ENCODE measurements around the gene STMP1.
"Not testable (repeated sequence)": the region's sequence is repeated elsewhere in the genome, so short reads cannot be mapped to it uniquely, and the experiment has no call there.

STMP1 gene

GRCh38 chr7:135662373-135663114 lies at the start of gene STMP1:
STMP1 (plus strand) TSS chr7:135662514.
- peak within 1 kb of the TSS; percentile 98 for H3K27ac Mint-ChIP-seq
- ATAC-seq (peak; percentile 91), DNase-seq (peak; percentile 95 to 96)
- H3K4me3 Mint-ChIP-seq = peak within 1 kb of the TSS; percentile 87 to 95
- H3K4me1 Mint-ChIP-seq = peaks cover 43% of the 10 kb centered on the region
- H3K9me3 Mint-ChIP-seq = no peaks in the 10 kb centered on the region
- H3K27me3 Mint-ChIP-seq = no peaks in the 10 kb centered on the region

GRCh38 chr7:135616136-135616535 lies 46.2 kb upstream of the STMP1 start:
- Mint-ChIP-seq H3K4me3 (no peak overlapping the region), H3K27me3 (no peaks in the 10 kb centered on the region), H3K9me3 (no peaks in the 10 kb centered on the region), H3K27ac (no peak overlapping the region), H3K4me1 (no peaks in the 10 kb centered on the region)
- DNase-seq (no peak), ATAC-seq (no peak)

- Mint-ChIP-seq H3K9me3 (no peaks in the 10 kb centered on the region), H3K4me3 (no peak overlapping the region), H3K27ac (peak overlapping the region in 1 of 2 donors; percentile 11), H3K4me1 (no peaks in the 10 kb centered on the region), H3K27me3 (no peaks in the 10 kb centered on the region)
- ATAC-seq (no peak), DNase-seq (no peak)
Observed at GRCh38 chr7:135617781-135618180, 44.5 kb upstream of the STMP1 start.

- no peak for ATAC-seq
- H3K4me1 Mint-ChIP-seq = no peaks in the 10 kb centered on the region
- no peaks in the 10 kb centered on the region for H3K27me3 Mint-ChIP-seq
- no peaks in the 10 kb centered on the region for H3K9me3 Mint-ChIP-seq
- no peak overlapping the region for H3K4me3 Mint-ChIP-seq
- H3K27ac Mint-ChIP-seq = no peak overlapping the region
- DNase-seq = no peak
Observed at GRCh38 chr7:135618510-135618909, 43.8 kb upstream of the STMP1 start.

- Mint-ChIP-seq H3K27me3 (no peaks in the 10 kb centered on the region), H3K27ac (no peak overlapping the region), H3K9me3 (no peaks in the 10 kb centered on the region), H3K4me3 (no peak overlapping the region), H3K4me1 (no peaks in the 10 kb centered on the region)
- ATAC-seq (no peak), DNase-seq (no peak)
Observed at GRCh38 chr7:135620447-135620846, 41.9 kb upstream of the STMP1 start.

GRCh38 chr7:135620980-135621850 lies 41.1 kb upstream of the STMP1 start:
- Mint-ChIP-seq H3K4me3 (no peak overlapping the region), H3K9me3 (no peaks in the 10 kb centered on the region), H3K27ac (no peak overlapping the region), H3K27me3 (no peaks in the 10 kb centered on the region), H3K4me1 (no peaks in the 10 kb centered on the region)
- ATAC-seq (no peak), DNase-seq (no peak)

GRCh38 chr7:135634191-135634878 lies 28.0 kb upstream of the STMP1 start:
- DNase-seq = no peak
- ATAC-seq = no peak
- no peaks in the 10 kb centered on the region for H3K27me3 Mint-ChIP-seq
- H3K4me3 Mint-ChIP-seq = no peak overlapping the region
- no peaks in the 10 kb centered on the region for H3K4me1 Mint-ChIP-seq
- H3K27ac Mint-ChIP-seq = peak overlapping the region; percentile 22 to 27
- no peaks in the 10 kb centered on the region for H3K9me3 Mint-ChIP-seq

GRCh38 chr7:135639690-135640089 lies 22.6 kb upstream of the STMP1 start:
- not testable (repeated sequence) for H3K4me3 Mint-ChIP-seq, DNase-seq, H3K4me1 Mint-ChIP-seq, ATAC-seq, H3K9me3 Mint-ChIP-seq, H3K27ac Mint-ChIP-seq, H3K27me3 Mint-ChIP-seq

- Mint-ChIP-seq H3K27ac (peak overlapping the region; percentile 56 to 76), H3K4me3 (no peak overlapping the region), H3K4me1 (no peaks in the 10 kb centered on the region), H3K27me3 (no peaks in the 10 kb centered on the region), H3K9me3 (no peaks in the 10 kb centered on the region)
- DNase-seq = no peak
- ATAC-seq = no peak
Observed at GRCh38 chr7:135644154-135644553, 18.2 kb upstream of the STMP1 start.

- DNase-seq (no peak), ATAC-seq (no peak)
- Mint-ChIP-seq H3K27me3 (no peaks in the 10 kb centered on the region), H3K27ac (no peak overlapping the region), H3K4me1 (no peaks in the 10 kb centered on the region), H3K9me3 (no peaks in the 10 kb centered on the region), H3K4me3 (no peak overlapping the region)
Observed at GRCh38 chr7:135644729-135645128, 17.6 kb upstream of the STMP1 start.

- peak overlapping the region in 1 of 2 donors; percentile 71 for H3K27ac Mint-ChIP-seq
- no peak for DNase-seq
- H3K4me3 Mint-ChIP-seq = no peak overlapping the region
Observed at GRCh38 chr7:135645296-135645904, 16.9 kb upstream of the STMP1 start.

GRCh38 chr7:135647755-135648154 lies 14.6 kb upstream of the STMP1 start:
- no peaks in the 10 kb centered on the region for H3K4me1 Mint-ChIP-seq
- H3K4me3 Mint-ChIP-seq = no peak overlapping the region
- H3K9me3 Mint-ChIP-seq = no peaks in the 10 kb centered on the region
- ATAC-seq = no peak
- H3K27me3 Mint-ChIP-seq = no peaks in the 10 kb centered on the region
- H3K27ac Mint-ChIP-seq = no peak overlapping the region
- DNase-seq = no peak

More at GRCh38 chr7:135645296-135645904, 16.9 kb upstream of the STMP1 start:
- ATAC-seq = no peak
- Mint-ChIP-seq H3K9me3 (no peaks in the 10 kb centered on the region), H3K4me1 (no peaks in the 10 kb centered on the region), H3K27me3 (no peaks in the 10 kb centered on the region)

- Mint-ChIP-seq H3K9me3 (no peaks in the 10 kb centered on the region), H3K27ac (no peak overlapping the region), H3K4me1 (no peaks in the 10 kb centered on the region), H3K4me3 (no peak overlapping the region), H3K27me3 (no peaks in the 10 kb centered on the region)
- DNase-seq (no peak), ATAC-seq (no peak)
Observed at GRCh38 chr7:135648235-135648634, 14.1 kb upstream of the STMP1 start.

GRCh38 chr7:135650831-135651573 lies 11.3 kb upstream of the STMP1 start:
- DNase-seq = no peak
- ATAC-seq = no peak
- Mint-ChIP-seq H3K27ac (peak overlapping the region in 1 of 2 donors; percentile 14), H3K4me1 (no peaks in the 10 kb centered on the region), H3K4me3 (no peak overlapping the region), H3K27me3 (no peaks in the 10 kb centered on the region), H3K9me3 (no peaks in the 10 kb centered on the region)
